HCT116 (cell line): Measurements from ENCODE around the gene AURKAIP1. TPM values are rescaled to one million over a fixed set of nuclear protein-coding genes. Genes with fewer than 3 reads are reported as not detected.

Experiments used
- ATAC-seq: fragments of 200-7000 bp; cut with Tn5 transposase; 2 replicates; pipeline ENCODE4 v1.9.1; 2020; ENCODE audit warnings: mild to moderate bottlenecking, moderate library complexity
- BruUV-seq: library from RNA; stranded (reverse); fragments of 400-500 nt; replicated peaks from 2 replicates; lab custom pipeline; 2021; lab: Mats Ljungman, UMichigan
- CTCF ChIA-PET: fragments of 300-600 bp; sonication (Branson Sonifier 250); formaldehyde crosslinking; loops from one replicate; lab custom pipeline; 2021; ENCODE audit warnings: antibody characterized with exemption; lab: Charles Lee
- POLR2A ChIA-PET: fragments of 300-600, 350-600 bp; sonication (Branson Sonifier 250); formaldehyde crosslinking; loops from one replicate; lab custom pipeline; 2021; ENCODE audit warnings: antibody characterized with exemption; lab: Charles Lee
- RAD21 ChIA-PET, 2 experiments: fragments of 300-600 bp; sonication (Branson Sonifier 250); formaldehyde crosslinking; loops; one replicate each; lab custom pipeline; 2023; ENCODE audit warnings: low total read pairs in 2 of 2; ENCODE audit not compliant: uncharacterized antibody in 2 of 2, unreplicated experiment in 2 of 2, low non-redundant PET in 1 of 2; lab: Charles Lee
- DNase-seq: peaks from one replicate; pipeline ENCODE4 v3.0.0-alpha.2; 2010; ENCODE audit warnings: low read depth, low spot score
- H2AFZ ChIP-seq: fragments of 200-600 bp; shearing (Covaris generic), sonication (generic); 2 replicates; pipeline ENCODE4 v1.6.1; 2017; ENCODE audit warnings: low read depth, mixed run types, mixed read lengths, antibody characterized with exemption, low read length; ENCODE audit not compliant: poor library complexity, severe bottlenecking
- H3K27ac ChIP-seq: 2 replicates; pipeline ENCODE4 v1.5.1; 2012; ENCODE audit warnings: low read depth, low read length
- H3K27me3 ChIP-seq: fragments of 200-600 bp; sonication (generic); 2 replicates; pipeline ENCODE4 v1.6.1; 2016; ENCODE audit warnings: mixed run types, low read length, mixed read lengths; ENCODE audit not compliant: insufficient read depth
- H3K36me3 ChIP-seq, 2 experiments: fragments of 200-500 bp in 1 of 2; fragments of 200-600 bp in 1 of 2; sonication (Bioruptor generic) in 1 of 2; sonication (generic) in 1 of 2; 2 replicates each; pipeline versions ENCODE4 v1.5.1 to v1.6.1; 2014 to 2016; ENCODE audit warnings: low read length in 2 of 2, inconsistent platforms in 1 of 2, mixed read lengths in 1 of 2, mixed run types in 1 of 2; ENCODE audit not compliant: insufficient read depth in 2 of 2, control insufficient read depth in 1 of 2
- H3K4me1 ChIP-seq, 2 experiments: fragments of 200-600 bp in 1 of 2; sonication (generic) in 1 of 2; 2 replicates each; pipeline versions ENCODE4 v1.5.1 to v1.6.1; 2012 to 2017; ENCODE audit warnings: low read length in 2 of 2, inconsistent platforms in 1 of 2, mild to moderate bottlenecking in 1 of 2, mixed read lengths in 1 of 2, mixed run types in 1 of 2, moderate library complexity in 1 of 2; ENCODE audit not compliant: insufficient read depth in 2 of 2, control insufficient read depth in 1 of 2
- H3K4me2 ChIP-seq: fragments of 200-600 bp; sonication (generic); 2 replicates; pipeline ENCODE4 v1.6.1; 2017; ENCODE audit warnings: mixed run types, low read length, mixed read lengths
- H3K4me3 ChIP-seq, 2 experiments: fragments of 200-600 bp in 1 of 2; sonication (generic) in 1 of 2; replicated peaks in 1 of 2; 2 replicates each; pipeline ENCODE4 v1.5.1; 2011 to 2016; ENCODE audit warnings: low read length in 2 of 2, control low read depth in 1 of 2, low read depth in 1 of 2, mild to moderate bottlenecking in 1 of 2, mixed read lengths in 1 of 2, mixed run types in 1 of 2
- H3K79me2 ChIP-seq: fragments of 200-600 bp; sonication (generic); 2 replicates; pipeline ENCODE4 v1.6.1; 2017; ENCODE audit warnings: mild to moderate bottlenecking, mixed run types, low read length, moderate library complexity, mixed read lengths; ENCODE audit not compliant: insufficient read depth
- H3K9ac ChIP-seq: fragments of 200-600 bp; sonication (generic); 2 replicates; pipeline ENCODE4 v1.6.1; 2016; ENCODE audit warnings: low read length, mixed read lengths
- H3K9me2 ChIP-seq: fragments of 200-600 bp; sonication (generic), shearing (Covaris generic); 2 replicates; pipeline ENCODE4 v1.6.1; 2017; ENCODE audit warnings: mixed run types, mild to moderate bottlenecking, moderate library complexity; ENCODE audit not compliant: insufficient read depth
- H3K9me3 ChIP-seq, 2 experiments: fragments of 200-500 bp in 1 of 2; fragments of 200-600 bp in 1 of 2; sonication (Bioruptor generic) in 1 of 2; sonication (generic) in 1 of 2; 2 replicates each; pipeline ENCODE4 v1.6.1; 2014 to 2017; ENCODE audit warnings: low read length in 2 of 2, mixed read lengths in 2 of 2, inconsistent platforms in 1 of 2, low read depth in 1 of 2, mild to moderate bottlenecking in 1 of 2, mixed run types in 1 of 2, moderate library complexity in 1 of 2; ENCODE audit not compliant: control insufficient read depth in 1 of 2, insufficient read depth in 1 of 2
- H4K20me1 ChIP-seq: fragments of 200-600 bp; sonication (generic), shearing (Covaris generic); 2 replicates; pipeline ENCODE4 v1.6.1; 2017; ENCODE audit warnings: mixed run types, mild to moderate bottlenecking, moderate library complexity; ENCODE audit not compliant: insufficient read depth
- ATF3 ChIP-seq: IDR thresholded peaks from 2 replicates; pipeline ENCODE4 v1.6.1; 2012
- CTCF ChIP-seq, 3 experiments: fragments of 200-600 bp in 1 of 3; sonication (generic) in 1 of 3; IDR thresholded peaks in 2 of 3; conservative IDR thresholded peaks in 1 of 3; 2 replicates each; pipeline ENCODE4 v1.5.1; 2012 to 2017; ENCODE audit warnings: low read depth in 2 of 3, low read length in 2 of 3, antibody characterized with exemption in 1 of 3, borderline replicate concordance in 1 of 3, control low read depth in 1 of 3, mild to moderate bottlenecking in 1 of 3, mixed read lengths in 1 of 3, mixed run types in 1 of 3, moderate library complexity in 1 of 3; ENCODE audit not compliant: insufficient read depth in 1 of 3
- EGR1 ChIP-seq: IDR thresholded peaks from 2 replicates; pipeline ENCODE4 v1.6.1; 2012; ENCODE audit warnings: low read depth
- ELF1 ChIP-seq: IDR thresholded peaks from 2 replicates; pipeline ENCODE4 v1.6.1; 2012; ENCODE audit warnings: low read depth, borderline replicate concordance
- EZH2phosphoT487 ChIP-seq: fragments of 200-600 bp; IDR thresholded peaks from 2 replicates; pipeline ENCODE4 v1.6.1; 2018; ENCODE audit warnings: antibody characterized with exemption, borderline replicate concordance
- FOSL1 ChIP-seq: IDR thresholded peaks from 2 replicates; pipeline ENCODE4 v1.6.1; 2012; ENCODE audit warnings: low read depth
- JUND ChIP-seq: IDR thresholded peaks from 2 replicates; pipeline ENCODE4 v1.6.1; 2012
- MAX ChIP-seq: IDR thresholded peaks from 2 replicates; pipeline ENCODE4 v1.6.1; 2012
- REST ChIP-seq: IDR thresholded peaks from 2 replicates; pipeline ENCODE4 v1.6.1; 2012; ENCODE audit warnings: low read depth
- SIN3A ChIP-seq: IDR thresholded peaks from 2 replicates; pipeline ENCODE4 v1.6.1; 2012; ENCODE audit warnings: low read depth
- SRF ChIP-seq: IDR thresholded peaks from 2 replicates; pipeline ENCODE4 v1.6.1; 2012; ENCODE audit warnings: low read depth
- TCF7L2 ChIP-seq: IDR thresholded peaks from 2 replicates; pipeline ENCODE4 v1.7.0; 2011; ENCODE audit warnings: borderline replicate concordance, inconsistent platforms; ENCODE audit not compliant: insufficient read depth, insufficient read length; ENCODE audit errors: extremely low read depth
- ZNF274 ChIP-seq: fragments of 200-500 bp; sonication (Bioruptor generic); IDR thresholded peaks from 2 replicates; pipeline ENCODE4 v1.6.1; 2014; ENCODE audit warnings: mild to moderate bottlenecking, low read depth, low read length, inconsistent platforms
- intact Hi-C: fragments of 100-400 bp; cut with micrococcal nuclease; formaldehyde crosslinking; loops from 2 replicates; pipeline ENCODE4 v1.10.0; 2022
- total RNA-seq: library from RNA; stranded (reverse); gene quantifications from one replicate; pipeline ENCODE4 v1.2.1, GENCODE V29; 2021; ENCODE audit not compliant: unreplicated experiment

AURKAIP1 gene
- total RNA-seq, 1 experiment from 2014 or later: 200 TPM

GRCh38 chr1:1342584-1343115 lies 32.4 kb downstream of the AURKAIP1 start:
- CTCF ChIA-PET: no interaction called here
- RAD21 ChIA-PET: no interaction called here
- Histone ChIP-seq H2AFZ (no peak overlapping the region), H3K79me2 (peaks cover 70% of the 10 kb centered on the region), H3K4me2 (peak overlapping the region; percentile 96; the same call in 1 of the 2 replicates), H3K36me3 (peaks cover 7 to 30% of the 10 kb centered on the region in 2 experiments; a peak in 3 of 4 replicates), H3K9me3 (no peaks in the 10 kb centered on the region), H3K9ac (no peak overlapping the region; the same call in 1 of the 2 replicates), H3K27me3 (no peaks in the 10 kb centered on the region), H3K4me1 (peaks cover 41 to 66% of the 10 kb centered on the region in 2 experiments), H3K9me2 (no peaks in the 10 kb centered on the region), H4K20me1 (peaks cover under 1% of the 10 kb centered on the region; the same call in 1 of the 2 replicates), H3K4me3 (no peak overlapping the region), H3K27ac (peak overlapping the region; percentile 100; the same call in 1 of the 2 replicates)
- POLR2A ChIA-PET: no interaction called here
- no peak for ATAC-seq
- no TSS peak for BruUV-seq
- no peak for DNase-seq
- intact Hi-C loops: loop anchor here (10.0 kb wide), 1 partner anchor 272 kb away; the partner anchor contains the start of gene MIB2
- TF ChIP-seq REST (no peak), EZH2phosphoT487 (no peak), SRF (no peak), ELF1 (no peak), ATF3 (no peak), MAX (no peak), EGR1 (no peak), FOSL1 (no peak), TCF7L2 (no peak), CTCF (IDR thresholded peaks at IDR 0.05 in 2 of 3, conservative IDR thresholded peaks at IDR 0.05 in 1 of 3; ENCODE audit: borderline replicate concordance in 1 of 3, insufficient read depth in 1 of 3, low read depth in 2 of 3, low read length in 2 of 3) (no peak), SIN3A (no peak), JUND (no peak), ZNF274 (no peak)
